ENCODE measurements around the gene PADI3. TPM values are rescaled to one million over a fixed set of nuclear protein-coding genes. Genes with fewer than 3 reads are reported as not detected.

The PADI3 gene
- total and polyA plus RNA-seq, 9 of the 15 experiments (the other 6 are each of a cell fraction or from before 2014, with no cell fraction given): not detected

DNA sequence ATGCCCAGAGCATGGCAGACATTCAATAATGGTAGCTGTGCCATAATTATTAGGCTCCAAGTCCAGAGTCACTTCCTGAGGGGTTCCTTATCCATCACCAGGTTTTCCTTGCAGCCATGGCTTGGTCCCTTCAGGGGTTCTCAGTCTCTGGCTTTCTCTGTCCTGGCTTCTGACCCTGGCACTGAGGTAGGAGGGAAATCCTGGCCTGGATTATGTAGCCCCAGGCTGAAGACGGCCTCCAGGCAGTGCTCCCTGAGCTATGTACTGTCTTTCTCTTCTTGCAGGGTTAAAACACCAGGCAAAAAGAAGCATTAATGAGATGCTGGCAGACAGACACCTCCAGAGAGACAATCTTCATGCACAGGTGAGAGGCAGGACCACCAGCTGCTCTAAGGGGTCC is 9.5 kb upstream of the PADI3 start:
- peak; percentile 89 for FAIRE-seq
- CTCF ChIA-PET (ENCODE audit: low intra/inter-chr PET ratio): no interaction called here
- TF ChIP-seq MAFK (IDR thresholded peaks at IDR 0.05; ENCODE audit: low read length): no peak
- TF ChIP-seq SMARCC2 (IDR thresholded peaks at IDR 0.05; ENCODE audit: low read depth): no peak
- TF ChIP-seq MCM7 (IDR thresholded peaks at IDR 0.05): no peak
- no peak for TF ChIP-seq ZNF644 (tag; IDR thresholded peaks at IDR 0.05; ENCODE audit: low read depth)
- TF ChIP-seq ZNF140 (CRISPR knock-in tag; IDR thresholded peaks at IDR 0.05): no peak
- TF ChIP-seq YY1 (IDR thresholded peaks at IDR 0.05; ENCODE audit: borderline replicate concordance in 1 of 3, control insufficient read depth in 1 of 3, extremely low read depth in 1 of 3, insufficient read depth in 3 of 3, insufficient read length in 1 of 3, insufficient replicate concordance in 2 of 3, low read depth in 1 of 3, low read length in 2 of 3): peak in 1 of 3 experiments; percentile 12
- TF ChIP-seq USF1 (CRISPR knock-in tag; IDR thresholded peaks at IDR 0.05): no peak
- 0 out of 2 replicates have a peak, but pooled peaks have one; percentile 52 for TF ChIP-seq XRCC5 (IDR thresholded peaks at IDR 0.05; ENCODE audit: low read depth, low read length)
- TF ChIP-seq HDAC3 (IDR thresholded peaks at IDR 0.05; ENCODE audit: borderline replicate concordance, partially characterized antibody): peak; percentile 75
- TF ChIP-seq TEAD2 (tag; IDR thresholded peaks at IDR 0.05): no peak
- TF ChIP-seq NUFIP1 (IDR thresholded peaks at IDR 0.05; ENCODE audit: partially characterized antibody): peak; percentile 80
- no peak for TF ChIP-seq ZNF282 (CRISPR knock-in tag; IDR thresholded peaks at IDR 0.05)
- TF ChIP-seq NEUROD1 (IDR thresholded peaks at IDR 0.05; ENCODE audit: borderline replicate concordance, low read depth, low read length, partially characterized antibody): peak; percentile 96
- TF ChIP-seq, protein P1, sequence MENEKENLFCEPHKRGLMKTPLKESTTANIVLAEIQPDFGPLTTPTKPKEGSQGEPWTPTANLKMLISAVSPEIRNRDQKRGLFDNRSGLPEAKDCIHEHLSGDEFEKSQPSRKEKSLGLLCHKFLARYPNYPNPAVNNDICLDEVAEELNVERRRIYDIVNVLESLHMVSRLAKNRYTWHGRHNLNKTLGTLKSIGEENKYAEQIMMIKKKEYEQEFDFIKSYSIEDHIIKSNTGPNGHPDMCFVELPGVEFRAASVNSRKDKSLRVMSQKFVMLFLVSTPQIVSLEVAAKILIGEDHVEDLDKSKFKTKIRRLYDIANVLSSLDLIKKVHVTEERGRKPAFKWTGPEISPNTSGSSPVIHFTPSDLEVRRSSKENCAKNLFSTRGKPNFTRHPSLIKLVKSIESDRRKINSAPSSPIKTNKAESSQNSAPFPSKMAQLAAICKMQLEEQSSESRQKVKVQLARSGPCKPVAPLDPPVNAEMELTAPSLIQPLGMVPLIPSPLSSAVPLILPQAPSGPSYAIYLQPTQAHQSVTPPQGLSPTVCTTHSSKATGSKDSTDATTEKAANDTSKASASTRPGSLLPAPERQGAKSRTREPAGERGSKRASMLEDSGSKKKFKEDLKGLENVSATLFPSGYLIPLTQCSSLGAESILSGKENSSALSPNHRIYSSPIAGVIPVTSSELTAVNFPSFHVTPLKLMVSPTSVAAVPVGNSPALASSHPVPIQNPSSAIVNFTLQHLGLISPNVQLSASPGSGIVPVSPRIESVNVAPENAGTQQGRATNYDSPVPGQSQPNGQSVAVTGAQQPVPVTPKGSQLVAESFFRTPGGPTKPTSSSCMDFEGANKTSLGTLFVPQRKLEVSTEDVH (IDR thresholded peaks at IDR 0.05; ENCODE audit: low read depth, partially characterized antibody): no peak
- TF ChIP-seq CREB3 (tag; conservative IDR thresholded peaks at IDR 0.05; ENCODE audit: low read depth): no peak
- no peak for TF ChIP-seq ZC3H11A (IDR thresholded peaks at IDR 0.05; ENCODE audit: low read depth, low read length)
- peak; percentile 75; the same call in 1 of the 2 replicates for TF ChIP-seq TOE1 (IDR thresholded peaks at IDR 0.05; ENCODE audit: borderline replicate concordance)
- TF ChIP-seq TOE1 (CRISPR knock-in tag; IDR thresholded peaks at IDR 0.05; ENCODE audit: borderline replicate concordance, low read depth): no peak
- TF ChIP-seq FOXP1 (CRISPR knock-in tag; IDR thresholded peaks at IDR 0.05): no peak

More for the DNA sequence above, 9.5 kb upstream of the PADI3 start:
- no TSS peak for BruUV-seq (replicated peaks)
- in situ Hi-C loops (cut with MboI) (no loop called here), intact Hi-C loops (cut with micrococcal nuclease) (loop anchor here (2.0 to 5.0 kb wide), 2 partner anchors 35 to 617 kb away; no protein-coding TSS in a partner anchor)
- Histone ChIP-seq H3K9me3 (replicated peaks; ENCODE audit: control insufficient read depth, insufficient read depth, low read depth, low read length) (no peaks in the 10 kb centered on the region), H3K9ac (ENCODE audit: insufficient read depth in 1 of 2, low read depth in 2 of 2, low read length in 2 of 2) (no peak overlapping the region), H3K79me2 (ENCODE audit: control insufficient read depth, insufficient read depth, low read length) (no peaks in the 10 kb centered on the region), H3K9me1 (ENCODE audit: control insufficient read depth, insufficient read depth, low read length) (peaks cover 4% of the 10 kb centered on the region), H3K36me3 (ENCODE audit: control insufficient read depth, insufficient read depth, low read length) (no peaks in the 10 kb centered on the region), H3K27ac (ENCODE audit: extremely low read depth, low read depth, low read length) (no peak overlapping the region), H3K27me3 (ENCODE audit: control insufficient read depth in 2 of 2, insufficient read depth in 2 of 2, low read length in 2 of 2) (peaks cover 22 to 53% of the 10 kb centered on the region in 2 experiments), H4K20me1 (replicated peaks; ENCODE audit: control insufficient read depth, insufficient read depth, low read length) (peaks cover 12% of the 10 kb centered on the region), H3K4me2 (ENCODE audit: insufficient read depth, low read length) (no peak overlapping the region), H3K4me3 (no peak overlapping the region), H2AFZ (ENCODE audit: low read depth, low read length) (no peak overlapping the region), H3K4me1 (replicated peaks in 1 of 2; ENCODE audit: control insufficient read depth in 2 of 2, insufficient read depth in 2 of 2, low read length in 2 of 2) (peaks cover 0 to 3% of the 10 kb centered on the region in 2 experiments; a peak in 1 of 5 replicates)
- POLR2A ChIA-PET: interaction anchor here (0.6 to 1.1 kb wide), 4 partner anchors 17 to 187 kb away, joined by 3 to 4 read pairs (median 4); no protein-coding TSS in a partner anchor
- DNase-seq (ENCODE audit: extremely low read depth in 1 of 4, low spot score in 3 of 4): peak; percentile 75 to 85 (median 84)
- WGBS (ENCODE audit: insufficient coverage, low coverage, missing lambda C conversion rate): 8% methylated on average over 1 of the region's 1 CpG
- ATAC-seq: peak; percentile 85
